M059J (cell line): ENCODE results near the gene PLEKHH1. TPM values are rescaled to one million over a fixed set of nuclear protein-coding genes. Genes with fewer than 3 reads are reported as not detected.
A peak's percentile ranks its signal among the peaks of the same experiment; 100 is the strongest.
"Not testable (repeated sequence)": the region's sequence is repeated elsewhere in the genome, so short reads cannot be mapped to it uniquely, and the experiment has no call there.

Experiments
- DNase-seq: peaks from one replicate; pipeline ENCODE4 v3.0.0-alpha.2; 2012; ENCODE audit warnings: low read depth
- total RNA-seq: library from RNA; depleted of rRNA; stranded (reverse); fragments of >200 nt; shearing (Covaris generic); gene quantifications from 2 replicates; pipeline ENCODE4 v1.2.3, GENCODE V29; 2014; rRNA removed

The PLEKHH1 gene
- total RNA-seq, 1 experiment from 2014 or later, result 1.6 TPM

DNA sequence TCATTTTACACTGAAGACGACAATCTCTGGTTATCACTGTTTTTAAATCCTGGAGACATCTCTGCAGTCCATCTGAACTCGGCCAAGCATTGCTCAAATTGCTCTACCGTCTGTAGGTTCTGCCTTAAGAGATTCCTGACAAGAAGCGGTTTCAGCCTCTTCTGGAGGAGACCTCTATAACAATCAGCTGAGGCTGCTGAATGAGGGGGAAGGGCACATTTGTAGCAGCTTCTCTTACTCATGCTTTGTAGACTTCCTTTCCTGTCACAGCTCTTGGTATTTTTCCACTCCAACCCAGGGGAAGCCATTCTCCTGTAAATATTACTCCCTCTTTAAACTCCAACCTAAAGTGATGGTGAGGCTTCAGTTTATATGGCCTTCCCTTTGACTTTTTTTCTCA is 89.6 kb downstream of the PLEKHH1 start:
- DNase-seq, result peak; percentile 92

DNA sequence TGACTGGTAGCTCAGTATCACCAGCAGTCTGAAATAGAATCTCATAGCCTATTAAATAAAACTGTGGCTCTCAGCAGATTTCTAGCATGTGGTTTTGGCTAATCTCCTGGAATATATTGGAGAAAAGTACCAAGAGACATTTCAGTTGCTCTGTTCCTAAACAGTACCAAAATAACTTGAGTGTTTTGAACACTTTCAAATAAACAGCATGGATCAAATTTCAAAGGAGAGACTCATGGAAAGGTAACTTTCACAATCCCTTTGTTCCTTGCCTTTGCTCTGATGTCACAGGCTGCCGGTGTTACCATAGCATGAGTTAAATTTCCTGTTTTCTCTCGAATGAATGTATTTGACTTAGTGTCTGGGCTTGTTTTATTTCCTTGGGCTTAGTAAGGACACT is 90.0 kb downstream of the PLEKHH1 start:
- DNase-seq, result peak; percentile 78

DNA sequence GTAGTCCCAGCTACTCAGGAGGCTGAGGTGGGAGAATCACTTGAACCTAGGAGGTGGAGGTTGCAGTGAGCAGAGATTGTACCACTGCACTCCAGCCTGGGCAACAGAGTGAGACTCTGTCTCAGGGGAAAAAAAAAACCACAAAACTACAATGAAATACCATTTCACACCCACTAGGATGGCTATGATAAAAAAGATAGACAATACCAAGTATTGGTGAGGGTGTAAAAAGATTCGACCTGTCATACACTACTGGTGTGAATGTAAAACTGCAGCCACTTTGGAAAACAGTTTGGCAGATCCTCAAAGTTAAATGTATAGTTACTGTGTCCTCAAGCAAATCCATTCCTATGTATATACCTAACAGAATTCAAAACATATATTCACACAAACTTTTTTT is 93.0 kb downstream of the PLEKHH1 start:
- DNase-seq, result not testable (repeated sequence)

DNA sequence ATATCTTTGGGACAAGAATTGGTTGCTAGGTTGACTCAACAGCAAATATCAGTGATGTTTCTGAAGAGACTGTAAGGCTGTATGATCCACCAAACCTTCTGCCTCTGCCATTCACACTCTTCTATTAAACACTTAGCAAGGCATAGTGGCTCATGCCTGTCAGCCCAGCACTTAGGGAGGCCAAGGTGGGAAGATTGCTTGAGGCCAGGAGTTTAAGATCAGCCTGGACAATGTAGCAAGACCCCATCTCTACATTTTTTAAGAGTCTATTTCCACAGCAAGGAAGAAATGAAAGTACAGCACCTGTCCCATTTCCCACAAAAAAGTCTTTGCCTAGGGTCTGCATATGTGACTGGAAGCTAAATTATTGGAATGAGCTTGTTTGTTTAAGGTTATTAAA is 94.4 kb downstream of the PLEKHH1 start:
- no peak for DNase-seq

DNA sequence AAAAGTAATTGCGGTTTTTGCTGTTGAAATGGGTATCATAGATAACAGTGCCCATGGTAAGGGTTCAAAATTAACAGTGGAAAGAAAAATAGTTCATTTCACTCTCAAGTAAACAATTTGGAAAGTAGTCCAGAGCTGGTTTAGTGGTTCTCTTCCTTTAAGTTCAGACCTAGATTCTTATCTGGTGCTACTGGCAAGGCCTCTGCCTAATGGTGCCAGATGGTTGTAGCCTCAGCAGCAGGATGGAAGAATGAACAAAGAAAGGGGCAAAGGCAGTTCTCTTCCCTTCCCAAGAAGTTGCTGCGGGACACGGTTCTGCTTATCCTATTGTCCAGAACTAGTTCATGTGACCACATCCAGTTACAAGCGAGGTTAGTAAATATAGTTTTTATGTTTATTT is 97.1 kb downstream of the PLEKHH1 start:
- no peak for DNase-seq

DNA sequence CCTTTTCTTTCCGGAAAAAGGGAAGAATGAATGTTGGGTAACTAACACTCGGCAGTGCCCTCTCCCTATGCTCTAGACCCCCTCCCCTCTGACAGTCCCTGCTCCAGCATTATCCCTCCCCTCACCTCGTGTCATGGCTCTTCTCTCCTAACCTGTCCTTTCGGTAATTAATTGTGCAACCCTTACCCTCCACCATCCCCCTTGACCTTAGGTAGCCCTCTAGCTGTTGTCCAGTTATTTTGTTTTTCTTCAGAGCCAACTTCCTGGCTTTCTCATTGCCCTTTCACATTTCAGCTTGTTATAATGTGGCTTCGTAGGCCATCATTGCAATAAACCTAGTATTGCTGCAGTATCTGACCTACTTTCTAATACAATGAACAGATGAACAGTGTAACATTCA is 97.8 kb downstream of the PLEKHH1 start:
- DNase-seq, result no peak

DNA sequence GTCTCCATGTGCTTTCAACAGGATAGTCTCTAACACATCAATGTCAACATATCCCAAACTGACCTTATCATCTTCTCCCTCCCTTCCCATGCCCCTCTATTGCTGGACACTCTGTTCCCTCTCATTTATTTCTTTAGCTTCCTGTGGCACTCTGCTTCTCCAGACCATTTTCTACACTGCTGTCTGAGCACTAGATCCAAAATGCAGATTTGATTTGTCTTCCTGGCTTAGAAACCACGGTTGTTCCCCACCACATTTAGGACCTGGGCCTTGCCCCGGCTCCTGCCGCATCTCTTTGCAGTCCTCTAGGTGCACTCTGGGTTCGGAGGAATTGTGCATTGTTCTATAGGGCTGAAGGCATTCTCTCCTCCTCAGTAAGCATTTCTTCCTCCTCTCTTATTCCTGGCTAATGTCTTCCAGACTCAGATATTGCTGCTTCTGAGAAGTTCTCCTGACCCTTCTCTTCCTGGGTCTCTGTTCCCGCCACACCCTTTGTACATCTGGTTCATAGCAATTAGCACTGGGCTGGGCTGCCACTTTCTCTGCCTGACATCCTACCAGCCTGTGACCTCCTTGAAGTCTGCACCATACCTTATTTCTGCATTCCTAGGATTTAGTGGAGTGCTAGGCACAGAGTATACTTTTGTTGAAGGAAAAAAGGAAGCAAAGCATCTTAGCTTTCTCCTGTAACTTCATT is 100.5 kb downstream of the PLEKHH1 start:
- DNase-seq, result no peak

DNA sequence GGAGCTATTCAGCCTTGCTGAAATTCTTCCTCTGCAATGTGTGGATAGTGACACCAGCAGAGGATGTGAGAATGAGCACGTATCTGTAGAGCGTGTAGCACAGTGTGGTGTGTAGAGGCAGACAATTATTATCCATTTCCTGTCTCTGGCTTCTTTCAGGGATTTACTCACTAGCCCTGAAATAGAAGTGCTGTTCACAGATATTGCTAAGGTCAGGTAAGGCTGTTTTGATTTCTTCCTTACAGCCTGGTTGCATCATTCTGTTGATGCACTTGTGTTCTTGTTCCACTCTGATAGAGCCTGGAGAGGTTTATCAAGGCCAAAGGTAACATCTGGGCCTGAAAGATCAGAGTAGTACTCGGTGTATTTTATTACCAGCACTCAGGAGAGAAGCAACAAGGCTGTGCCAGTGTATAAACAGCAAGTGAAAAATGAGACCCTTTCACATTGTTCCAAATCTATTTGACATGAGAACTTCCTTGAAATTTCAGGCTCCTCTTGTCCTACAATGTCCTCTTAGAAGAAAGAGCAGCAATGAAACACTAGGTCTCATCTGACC is 103.3 kb downstream of the PLEKHH1 start:
- DNase-seq, result no peak

DNA sequence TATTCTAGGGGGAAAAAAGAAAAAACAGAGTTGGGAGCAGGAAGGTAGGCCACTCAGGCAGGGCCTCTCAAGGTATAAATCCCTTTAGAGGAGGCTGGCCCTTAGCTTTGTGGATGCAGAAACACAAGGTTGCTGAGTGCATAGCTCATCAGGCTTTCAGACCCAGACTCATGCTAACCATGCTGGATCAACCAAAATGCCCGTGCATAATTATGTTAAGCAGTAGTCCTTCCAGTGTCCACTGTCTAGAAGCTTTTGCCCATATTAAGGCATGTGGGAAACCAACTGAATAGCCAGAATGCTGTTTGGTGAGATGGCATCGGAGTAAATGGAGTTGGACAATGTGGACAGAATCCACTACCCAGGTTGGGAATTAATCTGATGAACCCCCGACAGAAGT is 105.6 kb downstream of the PLEKHH1 start:
- DNase-seq, result no peak

Other genes starting within 250 kb of the PLEKHH1 start
- gene ATP6V1D, start 173.5 kb upstream of the PLEKHH1 start, total RNA-seq, result 194 and 202 TPM in 2 replicates
- 304 and 324 TPM in 2 replicates for gene EIF2S1, start 173.0 kb upstream of the PLEKHH1 start, total RNA-seq
- not detected in 2 replicates for gene PLEK2, start 121.1 kb upstream of the PLEKHH1 start, total RNA-seq
- gene TMEM229B, start 44.6 kb upstream of the PLEKHH1 start, total RNA-seq, result 13.0 and 21.5 TPM in 2 replicates
- gene PIGH, start 67.0 kb downstream of the PLEKHH1 start, total RNA-seq, result 23.2 and 32.8 TPM in 2 replicates
- gene ARG2, start 86.6 kb downstream of the PLEKHH1 start, total RNA-seq, result 22.6 and 26.4 TPM in 2 replicates
- gene VTI1B, start 141.3 kb downstream of the PLEKHH1 start, total RNA-seq, result 54.6 and 54.9 TPM in 2 replicates
- gene RDH11, start 162.5 kb downstream of the PLEKHH1 start, total RNA-seq, result 127 and 140 TPM in 2 replicates
- 0.05 and 0.20 TPM in 2 replicates for gene RDH12, start 168.6 kb downstream of the PLEKHH1 start, total RNA-seq